HepG2 (cell line): Measurements from ENCODE around the gene POU2F2. TPM values are rescaled to one million over a fixed set of nuclear protein-coding genes. Genes with fewer than 3 reads are reported as not detected.

Experiments
- ARNT2 ChIP-seq: sonication (generic); formaldehyde crosslinking; IDR thresholded peaks from 2 replicates; pipeline ENCODE4 v1.8.0; 2022; ENCODE audit warnings: mild to moderate bottlenecking, low read depth, missing genetic modification reagents, moderate library complexity
- BRF2 ChIP-seq: sonication (generic); formaldehyde crosslinking; IDR thresholded peaks from 2 replicates; pipeline ENCODE4 v1.8.1; 2022; ENCODE audit warnings: mild to moderate bottlenecking, missing genetic modification reagents
- GABPB1 ChIP-seq: IDR thresholded peaks from 2 replicates; pipeline ENCODE4 v1.6.1; 2016; ENCODE audit warnings: mild to moderate bottlenecking, missing genetic modification reagents, moderate library complexity, missing compliant biosample characterization
- GMEB1 ChIP-seq: sonication (generic); formaldehyde crosslinking; IDR thresholded peaks from 2 replicates; pipeline ENCODE4 v1.5.1; 2020; ENCODE audit warnings: missing genetic modification reagents, mild to moderate bottlenecking, borderline replicate concordance
- GMEB2 ChIP-seq: IDR thresholded peaks from 2 replicates; pipeline ENCODE4 v1.6.1; 2016; ENCODE audit warnings: missing biosample characterization, missing genetic modification reagents, low read depth
- GTF2F1 ChIP-seq: fragments of 150-350 bp; IDR thresholded peaks from 2 replicates; pipeline ENCODE4 v1.6.1; 2014; ENCODE audit warnings: low read length
- HNF4A ChIP-seq: sonication (generic); formaldehyde crosslinking; IDR thresholded peaks from 2 replicates; pipeline ENCODE4 v1.4.0; 2020; ENCODE audit warnings: missing genetic modification reagents
- JUN ChIP-seq: sonication (generic); formaldehyde crosslinking; IDR thresholded peaks from 2 replicates; pipeline ENCODE4 v1.4.0; 2020; ENCODE audit warnings: mild to moderate bottlenecking, missing genetic modification reagents
- KDM2A ChIP-seq: sonication (generic); formaldehyde crosslinking; IDR thresholded peaks from 2 replicates; pipeline ENCODE4 v1.4.0; 2020; ENCODE audit warnings: low read depth, missing genetic modification reagents, borderline replicate concordance
- MLX ChIP-seq: IDR thresholded peaks from 2 replicates; pipeline ENCODE4 v1.6.1; 2016
- NFKB2 ChIP-seq: sonication (generic); formaldehyde crosslinking; IDR thresholded peaks from 2 replicates; pipeline ENCODE4 v1.4.0; 2020; ENCODE audit warnings: missing genetic modification reagents, borderline replicate concordance
- PCBP2 ChIP-seq: fragments of 200-400 bp; formaldehyde crosslinking; optimal IDR thresholded peaks from 2 replicates; pipeline ENCODE3; 2018; ENCODE audit warnings: low read length, low read depth; ENCODE audit not compliant: poor library complexity, severe bottlenecking
- PRDM4 ChIP-seq: sonication (generic); formaldehyde crosslinking; IDR thresholded peaks from 2 replicates; pipeline ENCODE4 v1.9.0; 2021; ENCODE audit warnings: missing genetic modification reagents, borderline replicate concordance
- RFX5 ChIP-seq: IDR thresholded peaks from 2 replicates; pipeline ENCODE4 v1.6.1; 2011; ENCODE audit warnings: low read depth, low read length, improper control_type of control experiment
- ZNF10 ChIP-seq: sonication (generic); formaldehyde crosslinking; IDR thresholded peaks from 2 replicates; pipeline ENCODE4 v1.4.0; 2020; ENCODE audit warnings: mild to moderate bottlenecking, low read depth, missing genetic modification reagents, borderline replicate concordance
- ZNF501 ChIP-seq: sonication (generic); formaldehyde crosslinking; IDR thresholded peaks from 2 replicates; pipeline ENCODE4 v1.5.1; 2020; ENCODE audit warnings: mild to moderate bottlenecking, moderate library complexity, missing genetic modification reagents
- ZNF597 ChIP-seq: sonication (generic); formaldehyde crosslinking; IDR thresholded peaks from 2 replicates; pipeline ENCODE4 v1.5.0; 2020; ENCODE audit warnings: missing genetic modification reagents
- ZNF644 ChIP-seq: IDR thresholded peaks from 2 replicates; pipeline ENCODE4 v1.6.1; 2016; ENCODE audit warnings: low read depth
- ZNF660 ChIP-seq: sonication (generic); formaldehyde crosslinking; IDR thresholded peaks from 2 replicates; pipeline ENCODE4 v1.5.1; 2020; ENCODE audit warnings: mild to moderate bottlenecking, low read depth, missing genetic modification reagents, borderline replicate concordance
- ZNF773 ChIP-seq: sonication (generic); formaldehyde crosslinking; IDR thresholded peaks from 2 replicates; pipeline ENCODE4 v1.4.0; 2020; ENCODE audit warnings: missing genetic modification reagents, borderline replicate concordance
- polyA plus RNA-seq, 8 experiments: library from polyadenylated mRNA; depleted of rRNA in 3 of 8; stranded (reverse) in 7 of 8; unstranded in 1 of 8; fragments of >200 nt; fragmentation: Illumina TruSeq in 4 of 8; extraction: Trizol in 4 of 8; gene quantifications; 2 replicates each; pipeline versions ENCODE4 v1.2.1 to v1.2.3, GENCODE V29; 2011 to 2016; ENCODE audit warnings: low read depth in 4 of 8, missing spikeins in 1 of 8, mixed read lengths in 1 of 8; ENCODE audit not compliant: insufficient read depth in 1 of 8
- total RNA-seq, 5 experiments: library from RNA; depleted of rRNA; stranded (reverse); fragments of >200 nt; fragmentation: Illumina TruSeq; extraction: Trizol; gene quantifications; 2 replicates each; pipeline ENCODE4 v1.2.3, GENCODE V29; 2016; ENCODE audit warnings: low read depth in 1 of 5

POU2F2 gene
- total and polyA plus RNA-seq, 2 of the 13 experiments (the other 11 are each of a cell fraction or from before 2014, with no cell fraction given) = 0.09 to 0.17 TPM

GRCh38 chr19:42075616-42076379, 56.4 kb downstream of the POU2F2 start, which contains the start of gene ZNF574 (continued):
- TF ChIP-seq GMEB2 (peak; percentile 73; the same call in 1 of the 2 replicates), PRDM4 (CRISPR knock-in tag) (no peak), RFX5 (peak; percentile 73), ARNT2 (CRISPR knock-in tag) (peak; percentile 58), NFKB2 (CRISPR knock-in tag) (peak; percentile 49; the same call in 1 of the 2 replicates), PCBP2 (no peak), KDM2A (peak; percentile 78; the same call in 1 of the 2 replicates), ZNF10 (CRISPR knock-in tag) (no peak), GTF2F1 (peak; percentile 48; the same call in 1 of the 2 replicates), ZNF644 (CRISPR knock-in tag) (peak; percentile 52; the same call in 1 of the 2 replicates), BRF2 (CRISPR knock-in tag) (no peak), MLX (CRISPR knock-in tag) (no peak), ZNF773 (CRISPR knock-in tag) (0 out of 2 replicates have a peak, but pooled peaks have one; percentile 7), ZNF597 (no peak), JUN (CRISPR knock-in tag) (peak; percentile 80; the same call in 1 of the 2 replicates), ZNF501 (CRISPR knock-in tag) (peak; percentile 90), ZNF660 (CRISPR knock-in tag) (no peak), GMEB1 (CRISPR knock-in tag) (peak; percentile 93), GABPB1 (CRISPR knock-in tag) (peak; percentile 73), HNF4A (CRISPR knock-in tag) (no peak)
